WI38 (cell line): ENCODE results near the gene BATF.

ENCODE experiments used
- H3K4me3 ChIP-seq: 2 replicates; pipeline ENCODE4 v1.5.1; 2011; ENCODE audit warnings: low read depth, mild to moderate bottlenecking, control low read depth, low read length
- CTCF ChIP-seq: IDR thresholded peaks from 2 replicates; pipeline ENCODE4 v1.5.1; 2012; ENCODE audit warnings: low read depth, mild to moderate bottlenecking, control low read depth, low read length

BATF gene

GRCh38 chr14:75572104-75572503 is 49.8 kb downstream of the BATF start:
- TF ChIP-seq CTCF, result no peak

GRCh38 chr14:75577090-75577489 is 54.8 kb downstream of the BATF start:
- TF ChIP-seq CTCF, result no peak
- H3K4me3 ChIP-seq, result no peak overlapping the region

More at GRCh38 chr14:75572104-75572503, 49.8 kb downstream of the BATF start:
- no peak overlapping the region for H3K4me3 ChIP-seq

- TF ChIP-seq CTCF, result peak; percentile 75
- peak overlapping the region; percentile 65 for H3K4me3 ChIP-seq
Observed at GRCh38 chr14:75577729-75578101, 55.4 kb downstream of the BATF start.

- peak within 1 kb of the TSS; percentile 65 for H3K4me3 ChIP-seq
- no peak for TF ChIP-seq CTCF
Observed at GRCh38 chr14:75578102-75578785, 56.0 kb downstream of the BATF start, which contains the start of gene FLVCR2. Gene FLVCR2, plus strand, starts transcription at chr14:75578620. Its CDS starts 353 bp downstream, at chr14:75578973.

GRCh38 chr14:75578786-75579337 is 56.6 kb downstream of the BATF start:
- peak overlapping the region; percentile 65 for H3K4me3 ChIP-seq
- no peak for TF ChIP-seq CTCF

- H3K4me3 ChIP-seq, result no peak overlapping the region
- no peak for TF ChIP-seq CTCF
Observed at GRCh38 chr14:75579338-75579864, 57.1 kb downstream of the BATF start.

GRCh38 chr14:75579882-75580281 is 57.6 kb downstream of the BATF start:
- no peak overlapping the region for H3K4me3 ChIP-seq
- TF ChIP-seq CTCF, result no peak
